Medulla oblongata (tissue), 1 donor: ENCODE results near the gene LHFPL3.
"Not testable (repeated sequence)": the region's sequence is repeated elsewhere in the genome, so short reads cannot be mapped to it uniquely, and the experiment has no call there.

ENCODE experiments used
- DNase-seq: peaks from one replicate; pipeline ENCODE4 v3.0.0-alpha.2; 2015; ENCODE audit errors: extremely low spot score

The LHFPL3 gene

GRCh38 chr7:104933521-104933988, 605.2 kb downstream of the LHFPL3 start:
- DNase-seq = no peak

- DNase-seq = no peak
Measured at GRCh38 chr7:104934665-104935064, 606.3 kb downstream of the LHFPL3 start.

GRCh38 chr7:104935276-104935675, 606.9 kb downstream of the LHFPL3 start:
- DNase-seq = no peak

GRCh38 chr7:104936546-104936945, 608.1 kb downstream of the LHFPL3 start:
- DNase-seq = no peak

- DNase-seq = not testable (repeated sequence)
Measured at GRCh38 chr7:104937489-104937888, 609.1 kb downstream of the LHFPL3 start.

GRCh38 chr7:104938741-104939390, 610.5 kb downstream of the LHFPL3 start:
- DNase-seq = no peak

GRCh38 chr7:104940023-104940710, 611.8 kb downstream of the LHFPL3 start:
- DNase-seq = no peak

- no peak for DNase-seq
Measured at GRCh38 chr7:104943502-104944343, 615.3 kb downstream of the LHFPL3 start.

GRCh38 chr7:104945599-104945956, 617.2 kb downstream of the LHFPL3 start:
- DNase-seq = no peak

GRCh38 chr7:104946338-104946737, 617.9 kb downstream of the LHFPL3 start:
- no peak for DNase-seq

- no peak for DNase-seq
Measured at GRCh38 chr7:104950006-104950405, 621.6 kb downstream of the LHFPL3 start.

GRCh38 chr7:104950754-104951153, 622.4 kb downstream of the LHFPL3 start:
- DNase-seq = no peak

GRCh38 chr7:104951546-104951945, 623.1 kb downstream of the LHFPL3 start:
- DNase-seq = no peak

GRCh38 chr7:104955276-104955675, 626.9 kb downstream of the LHFPL3 start:
- DNase-seq = no peak
